ENCODE measurements around the gene RAD51. TPM values are rescaled to one million over a fixed set of nuclear protein-coding genes. Genes with fewer than 3 reads are reported as not detected.

Gene RAD51
- polyA plus RNA-seq, 3 donors = 0.28 to 0.61 TPM; not detected in 1

- TF ChIP-seq CTCF (IDR thresholded peaks at IDR 0.05) = no peak
- Histone ChIP-seq H4K20me1 (ENCODE audit: insufficient read depth, low read length) (no peaks in the 10 kb centered on the region), H3K79me2 (ENCODE audit: insufficient read depth, low read length) (no peaks in the 10 kb centered on the region), H3K9ac (ENCODE audit: insufficient read depth, low read length, poor library complexity, severe bottlenecking) (no peak overlapping the region), H2AFZ (ENCODE audit: insufficient read depth, low read depth, low read length, poor library complexity, severe bottlenecking) (no peak overlapping the region), H3K9me3 (replicated peaks in 1 of 2; ENCODE audit: control insufficient read depth in 1 of 2, insufficient read depth in 1 of 2, low read length in 2 of 2) (no peaks in the 10 kb centered on the region), H3K4me3 (replicated peaks in 1 of 3; ENCODE audit: low read depth in 2 of 3, low read length in 3 of 3) (no peak overlapping the region), H3K4me2 (replicated peaks; ENCODE audit: extremely low read depth, low read length, poor library complexity, severe bottlenecking) (no peak overlapping the region), H3K27ac (ENCODE audit: low read depth in 1 of 2, low read length in 2 of 2) (no peak overlapping the region), H3K27me3 (ENCODE audit: control insufficient read depth in 2 of 2, insufficient read depth in 2 of 2, low read length in 2 of 2) (no peaks in the 10 kb centered on the region), H3K4me1 (ENCODE audit: control insufficient read depth in 1 of 2, insufficient read depth in 2 of 2, low read length in 2 of 2) (no peaks in the 10 kb centered on the region), H3K36me3 (replicated peaks in 1 of 2; ENCODE audit: control insufficient read depth in 1 of 2, insufficient read depth in 2 of 2, low read length in 2 of 2) (peaks cover 15 to 55% of the 10 kb centered on the region in 2 donors)
- no peak overlapping the region for H3K27ac Mint-ChIP-seq
- H3K9me3 Mint-ChIP-seq = no peaks in the 10 kb centered on the region
- intact Hi-C loops (cut with micrococcal nuclease) = no loop called here
- no CpG with 5 or more reads among the region's 2 CpGs for WGBS (ENCODE audit: insufficient coverage)
- H3K4me1 Mint-ChIP-seq = no peaks in the 10 kb centered on the region
- H3K4me3 Mint-ChIP-seq = no peak overlapping the region
- H3K36me3 Mint-ChIP-seq = peaks cover 25 to 51% of the 10 kb centered on the region in 2 donors
- peaks cover 0 to 2% (median 0%) of the 10 kb centered on the region in 3 donors for H3K27me3 Mint-ChIP-seq (ENCODE audit: low read depth in 3 of 3)
- no peak for DNase-seq
Measured at GRCh38 chr15:40714144-40714543, 19.2 kb downstream of the RAD51 start.

GRCh38 chr15:40716165-40716564 is 21.2 kb downstream of the RAD51 start:
- WGBS (ENCODE audit: insufficient coverage) = 100% methylated on average over 1 of the region's 6 CpGs

More at GRCh38 chr15:40716165-40716564, 21.2 kb downstream of the RAD51 start:
- no peak overlapping the region for H3K27ac ChIP-seq (ENCODE audit: low read depth in 1 of 2, low read length in 2 of 2)
- peaks cover 20 to 42% of the 10 kb centered on the region in 2 donors for H3K36me3 Mint-ChIP-seq
- no peak overlapping the region for H3K9ac ChIP-seq (ENCODE audit: insufficient read depth, low read length, poor library complexity, severe bottlenecking)
- no peaks in the 10 kb centered on the region for H3K9me3 ChIP-seq (replicated peaks in 1 of 2; ENCODE audit: control insufficient read depth in 1 of 2, insufficient read depth in 1 of 2, low read length in 2 of 2)
- peaks cover 8 to 57% of the 10 kb centered on the region in 2 donors for H3K36me3 ChIP-seq (replicated peaks in 1 of 2; ENCODE audit: control insufficient read depth in 1 of 2, insufficient read depth in 2 of 2, low read length in 2 of 2)
- no peak overlapping the region for H3K4me2 ChIP-seq (replicated peaks; ENCODE audit: extremely low read depth, low read length, poor library complexity, severe bottlenecking)
- TF ChIP-seq CTCF (IDR thresholded peaks at IDR 0.05) = no peak
- no peak overlapping the region for H2AFZ ChIP-seq (ENCODE audit: insufficient read depth, low read depth, low read length, poor library complexity, severe bottlenecking)
- H3K4me3 Mint-ChIP-seq = no peak overlapping the region
- H3K4me3 ChIP-seq (replicated peaks in 1 of 3; ENCODE audit: low read depth in 2 of 3, low read length in 3 of 3) = no peak overlapping the region
- intact Hi-C loops (cut with micrococcal nuclease) = no loop called here
- H3K27me3 ChIP-seq (ENCODE audit: control insufficient read depth in 2 of 2, insufficient read depth in 2 of 2, low read length in 2 of 2) = no peaks in the 10 kb centered on the region
- H4K20me1 ChIP-seq (ENCODE audit: insufficient read depth, low read length) = no peaks in the 10 kb centered on the region
- no peak for DNase-seq
- no peaks in the 10 kb centered on the region for H3K4me1 ChIP-seq (ENCODE audit: control insufficient read depth in 1 of 2, insufficient read depth in 2 of 2, low read length in 2 of 2)
- no peaks in the 10 kb centered on the region for H3K79me2 ChIP-seq (ENCODE audit: insufficient read depth, low read length)
- peaks cover 0 to 2% (median 0%) of the 10 kb centered on the region in 3 donors for H3K27me3 Mint-ChIP-seq (ENCODE audit: low read depth in 3 of 3)
- peak overlapping the region in 1 of 7 donors; percentile 61 for H3K27ac Mint-ChIP-seq
- no peaks in the 10 kb centered on the region for H3K9me3 Mint-ChIP-seq
- no peaks in the 10 kb centered on the region for H3K4me1 Mint-ChIP-seq

Measured in CD14-positive monocyte (primary cell).